Osteocyte (in vitro differentiated cells): ENCODE data around the gene OR4E2. TPM values are rescaled to one million over a fixed set of nuclear protein-coding genes. Genes with fewer than 3 reads are reported as not detected.
"Not testable (repeated sequence)": the region's sequence is repeated elsewhere in the genome, so short reads cannot be mapped to it uniquely, and the experiment has no call there.

Source experiments
- DNase-seq: peaks from one replicate; pipeline ENCODE4 v3.0.0; 2021; ENCODE audit warnings: mixed read lengths; ENCODE audit not compliant: unreplicated experiment; ENCODE audit errors: extremely low spot score
- H3K27ac Mint-ChIP-seq: one replicate; pipeline ENCODE4 v1.8.0; 2021; ENCODE audit warnings: mild to moderate bottlenecking, mixed read lengths; ENCODE audit not compliant: unreplicated experiment
- H3K27me3 Mint-ChIP-seq: one replicate; pipeline ENCODE4 v1.8.0; 2021; ENCODE audit warnings: mixed read lengths; ENCODE audit not compliant: unreplicated experiment
- H3K36me3 Mint-ChIP-seq: one replicate; pipeline ENCODE4 v1.8.0; 2021; ENCODE audit warnings: mixed read lengths; ENCODE audit not compliant: unreplicated experiment
- H3K4me1 Mint-ChIP-seq: one replicate; pipeline ENCODE4 v1.8.0; 2021; ENCODE audit warnings: mixed read lengths; ENCODE audit not compliant: unreplicated experiment
- H3K4me3 Mint-ChIP-seq: one replicate; pipeline ENCODE4 v1.8.0; 2021; ENCODE audit warnings: mild to moderate bottlenecking, moderate library complexity, mixed read lengths; ENCODE audit not compliant: unreplicated experiment
- H3K9me3 Mint-ChIP-seq: one replicate; pipeline ENCODE4 v1.8.0; 2021; ENCODE audit warnings: mixed read lengths; ENCODE audit not compliant: unreplicated experiment
- total RNA-seq: library from RNA; stranded (reverse); gene quantifications from 2 replicates; pipeline ENCODE4 v1.2.1, GENCODE V29; 2021
- TF ChIP-seq, protein P1 (sequence below): fragments of 200-600 bp; sonication (generic); IDR thresholded peaks from 2 replicates; pipeline ENCODE4 v1.5.0; 2021; ENCODE audit warnings: antibody characterized with exemption, mild to moderate bottlenecking, moderate library complexity

The OR4E2 gene
- total RNA-seq, 1 donor from 2014 or later, result not detected

DNA sequence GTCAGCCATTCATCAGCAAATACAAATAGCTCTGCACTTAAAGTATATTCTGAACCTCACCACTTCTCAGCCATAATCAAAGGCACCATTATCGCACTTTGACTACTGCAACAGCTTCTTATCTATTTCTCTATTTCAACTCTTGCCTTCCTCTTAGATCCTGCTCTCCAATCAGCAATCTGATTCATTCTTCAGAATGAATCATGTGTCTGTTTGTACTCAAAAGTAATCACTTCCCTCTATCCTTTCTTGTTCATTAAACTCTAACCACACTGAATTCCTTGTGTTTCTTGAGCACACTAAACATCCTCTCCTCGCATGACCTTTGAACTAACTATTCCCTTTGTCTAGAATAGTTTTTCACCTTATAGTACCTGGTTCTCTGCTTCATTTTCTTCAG is 32.8 kb downstream of the OR4E2 start:
- no peak for DNase-seq
- Mint-ChIP-seq H3K4me3 (no peak overlapping the region), H3K27ac (no peak overlapping the region), H3K27me3 (peaks cover 17% of the 10 kb centered on the region), H3K36me3 (no peaks in the 10 kb centered on the region), H3K9me3 (no peaks in the 10 kb centered on the region), H3K4me1 (no peaks in the 10 kb centered on the region)
- TF ChIP-seq, protein P1, sequence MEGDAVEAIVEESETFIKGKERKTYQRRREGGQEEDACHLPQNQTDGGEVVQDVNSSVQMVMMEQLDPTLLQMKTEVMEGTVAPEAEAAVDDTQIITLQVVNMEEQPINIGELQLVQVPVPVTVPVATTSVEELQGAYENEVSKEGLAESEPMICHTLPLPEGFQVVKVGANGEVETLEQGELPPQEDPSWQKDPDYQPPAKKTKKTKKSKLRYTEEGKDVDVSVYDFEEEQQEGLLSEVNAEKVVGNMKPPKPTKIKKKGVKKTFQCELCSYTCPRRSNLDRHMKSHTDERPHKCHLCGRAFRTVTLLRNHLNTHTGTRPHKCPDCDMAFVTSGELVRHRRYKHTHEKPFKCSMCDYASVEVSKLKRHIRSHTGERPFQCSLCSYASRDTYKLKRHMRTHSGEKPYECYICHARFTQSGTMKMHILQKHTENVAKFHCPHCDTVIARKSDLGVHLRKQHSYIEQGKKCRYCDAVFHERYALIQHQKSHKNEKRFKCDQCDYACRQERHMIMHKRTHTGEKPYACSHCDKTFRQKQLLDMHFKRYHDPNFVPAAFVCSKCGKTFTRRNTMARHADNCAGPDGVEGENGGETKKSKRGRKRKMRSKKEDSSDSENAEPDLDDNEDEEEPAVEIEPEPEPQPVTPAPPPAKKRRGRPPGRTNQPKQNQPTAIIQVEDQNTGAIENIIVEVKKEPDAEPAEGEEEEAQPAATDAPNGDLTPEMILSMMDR, result no peak

GRCh38 chr14:21694425-21694824 is 40.8 kb downstream of the OR4E2 start:
- H3K36me3 Mint-ChIP-seq, result no peaks in the 10 kb centered on the region
- no peak for DNase-seq
- no peaks in the 10 kb centered on the region for H3K4me1 Mint-ChIP-seq
- H3K27me3 Mint-ChIP-seq, result peaks cover 21% of the 10 kb centered on the region
- no peak overlapping the region for H3K4me3 Mint-ChIP-seq
- no peak overlapping the region for H3K27ac Mint-ChIP-seq
- TF ChIP-seq, protein P1, result no peak
- H3K9me3 Mint-ChIP-seq, result peaks cover 3% of the 10 kb centered on the region

- not testable (repeated sequence) for H3K27ac Mint-ChIP-seq, DNase-seq, H3K36me3 Mint-ChIP-seq, H3K4me1 Mint-ChIP-seq, H3K4me3 Mint-ChIP-seq, H3K9me3 Mint-ChIP-seq
- H3K27me3 Mint-ChIP-seq, result peaks cover 13% of the 10 kb centered on the region
Observed at GRCh38 chr14:21697662-21698061, 44.0 kb downstream of the OR4E2 start.

DNA sequence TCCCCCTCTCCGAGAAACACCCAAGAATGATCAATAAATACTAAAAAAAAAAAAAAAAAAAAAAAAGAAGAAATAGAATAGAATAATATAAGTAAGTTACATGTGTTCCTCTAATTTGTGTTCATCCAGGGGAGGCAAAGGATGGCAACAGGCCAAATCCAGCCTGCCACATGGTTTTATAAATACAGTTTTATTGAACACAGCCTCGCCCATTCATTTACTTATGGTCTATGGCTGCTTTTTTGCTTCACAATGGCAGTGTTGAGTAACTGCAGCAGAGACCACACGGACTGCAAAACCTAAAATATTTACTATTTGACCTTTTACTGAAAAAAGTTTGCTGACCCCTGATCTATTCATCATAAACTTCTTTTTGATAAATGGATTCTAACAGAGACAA is 44.9 kb downstream of the OR4E2 start:
- H3K27me3 Mint-ChIP-seq, result peaks cover 13% of the 10 kb centered on the region
- not testable (repeated sequence) for H3K36me3 Mint-ChIP-seq, H3K27ac Mint-ChIP-seq, H3K9me3 Mint-ChIP-seq, DNase-seq, H3K4me3 Mint-ChIP-seq, H3K4me1 Mint-ChIP-seq

GRCh38 chr14:21699551-21699950 is 45.9 kb downstream of the OR4E2 start:
- peaks cover 3% of the 10 kb centered on the region for H3K9me3 Mint-ChIP-seq

GRCh38 chr14:21702316-21702715 is 48.7 kb downstream of the OR4E2 start:
- DNase-seq, result no peak
- Mint-ChIP-seq H3K27ac (no peak overlapping the region), H3K36me3 (no peaks in the 10 kb centered on the region), H3K9me3 (no peaks in the 10 kb centered on the region), H3K27me3 (peaks cover 26% of the 10 kb centered on the region), H3K4me1 (no peaks in the 10 kb centered on the region), H3K4me3 (no peak overlapping the region)
- TF ChIP-seq, protein P1, result no peak

More at GRCh38 chr14:21699551-21699950, 45.9 kb downstream of the OR4E2 start:
- DNase-seq, result no peak
- Mint-ChIP-seq H3K4me3 (no peak overlapping the region), H3K4me1 (no peaks in the 10 kb centered on the region), H3K36me3 (no peaks in the 10 kb centered on the region), H3K27ac (no peak overlapping the region), H3K27me3 (peaks cover 16% of the 10 kb centered on the region)
- TF ChIP-seq, protein P1, result no peak
